Measurements from ENCODE around the gene FLT1.

GRCh38 chr13:28339419-28339818 lies 155.5 kb downstream of the FLT1 start:
- TF ChIP-seq CTCF (IDR thresholded peaks at IDR 0.05; ENCODE audit: borderline replicate concordance, extremely low read depth, low read length, poor library complexity, severe bottlenecking) (no peak), EZH2 (IDR thresholded peaks at IDR 0.05; ENCODE audit: borderline replicate concordance, low read depth, low read length, severe bottlenecking) (no peak)

All from DND-41 (cell line).